ENCODE data around the gene MTMR8.
"Not testable (repeated sequence)": the region's sequence is repeated elsewhere in the genome, so short reads cannot be mapped to it uniquely, and the experiment has no call there.

MTMR8 gene

GRCh38 chrX:64394874-64395567 lies at the start of gene MTMR8:
Gene MTMR8 (minus strand): TSS chrX:64395452. CDS start chrX:64395363, 89 bp downstream.
- DNase-seq: peak; percentile 70 to 71

GRCh38 chrX:64439551-64439950 lies 44.3 kb upstream of the MTMR8 start:
- DNase-seq: no peak

GRCh38 chrX:64437665-64438064 lies 42.4 kb upstream of the MTMR8 start:
- no peak for DNase-seq

GRCh38 chrX:64437218-64437617 lies 42.0 kb upstream of the MTMR8 start:
- no peak for DNase-seq

- no peak for DNase-seq
These were observed 33.1 kb upstream of the MTMR8 start for GRCh38 chrX:64428371-64428770.

- no peak for DNase-seq
These were observed 32.5 kb upstream of the MTMR8 start for GRCh38 chrX:64427787-64428186.

GRCh38 chrX:64427281-64427680 lies 32.0 kb upstream of the MTMR8 start:
- DNase-seq: no peak

GRCh38 chrX:64409730-64410129 lies 14.5 kb upstream of the MTMR8 start:
- not testable (repeated sequence) for DNase-seq

GRCh38 chrX:64398088-64398487 lies 2.8 kb upstream of the MTMR8 start:
- DNase-seq: no peak

GRCh38 chrX:64395568-64395929 lies 297 bp upstream of the MTMR8 start:
- DNase-seq: no peak

GRCh38 chrX:64394059-64394873 lies 986 bp downstream of the MTMR8 start:
- no peak for DNase-seq

GRCh38 chrX:64389489-64389888 lies 5.8 kb downstream of the MTMR8 start:
- DNase-seq: no peak

- not testable (repeated sequence) for DNase-seq
These were observed 14.5 kb downstream of the MTMR8 start for GRCh38 chrX:64380789-64381188.

GRCh38 chrX:64379924-64380323 lies 15.3 kb downstream of the MTMR8 start:
- DNase-seq: no peak

- peak in 1 of 2 experiments; percentile 7 for DNase-seq
These were observed 17.5 kb downstream of the MTMR8 start for GRCh38 chrX:64377753-64378152.

- DNase-seq: no peak
These were observed 43.2 kb downstream of the MTMR8 start for GRCh38 chrX:64352081-64352480.

GRCh38 chrX:64350521-64350920 lies 44.7 kb downstream of the MTMR8 start:
- DNase-seq: no peak

GRCh38 chrX:64350047-64350446 lies 45.2 kb downstream of the MTMR8 start:
- DNase-seq: no peak

GRCh38 chrX:64342811-64343210 lies 52.4 kb downstream of the MTMR8 start:
- DNase-seq: no peak

GRCh38 chrX:64338296-64338695 lies 57.0 kb downstream of the MTMR8 start:
- no peak for DNase-seq

- DNase-seq: no peak
These were observed 60.8 kb downstream of the MTMR8 start for GRCh38 chrX:64334467-64334866.

- no peak for DNase-seq
These were observed 65.0 kb downstream of the MTMR8 start for GRCh38 chrX:64330284-64330683.

- DNase-seq: no peak
These were observed 73.7 kb downstream of the MTMR8 start for GRCh38 chrX:64321507-64321906.

GRCh38 chrX:64313624-64314023 lies 81.6 kb downstream of the MTMR8 start:
- DNase-seq: no peak

Data from Kasumi-1 (cell line).